ENCODE data around the gene PCBP3.

DNA sequence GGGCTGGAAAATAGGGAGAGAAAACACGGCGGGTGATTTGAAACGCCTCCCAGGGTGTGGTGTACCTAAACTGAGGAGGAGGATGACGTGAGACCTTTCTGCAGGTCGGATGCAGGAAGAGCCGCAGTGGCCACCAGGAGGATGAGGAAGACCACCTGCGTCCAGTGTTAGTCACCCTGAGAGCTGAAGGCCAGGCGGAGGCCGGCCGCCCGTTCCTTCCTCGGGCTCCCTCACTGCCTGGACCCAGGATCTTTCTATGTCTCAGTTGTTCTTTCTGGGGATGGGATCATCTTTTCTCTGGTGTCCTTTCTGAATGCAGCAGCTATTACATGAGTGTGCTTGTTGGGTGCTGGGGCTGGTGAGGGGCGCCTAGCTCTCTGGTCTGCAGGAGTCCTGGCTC lies 263.3 kb downstream of the PCBP3 start:
- no peak for TF ChIP-seq CTCF (IDR thresholded peaks at IDR 0.05; ENCODE audit: low read depth, low read length, missing input control)
- TF ChIP-seq RAD21 (IDR thresholded peaks at IDR 0.05): no peak
